Memory B cell (primary cell): ENCODE measurements around the gene ABCC3.

ENCODE experiments used
- ATAC-seq: fragments of 150-1000 bp; cut with Tn5 transposase; 2 replicates; pipeline ENCODE4 v1.10.0; 2021; ENCODE audit warnings: low read depth, mild to moderate bottlenecking, moderate library complexity
- DNase-seq, 2 donors: peaks; one replicate each; pipeline ENCODE4 v3.0.0; 2022; ENCODE audit warnings: low spot score in 2 of 2
- H3K27ac Mint-ChIP-seq: one replicate; pipeline ENCODE4 v1.8.0; 2022; ENCODE audit warnings: mild to moderate bottlenecking, moderate library complexity, mixed read lengths
- H3K27me3 Mint-ChIP-seq: one replicate; pipeline ENCODE4 v1.8.0; 2022; ENCODE audit warnings: mixed read lengths
- H3K36me3 Mint-ChIP-seq: one replicate; pipeline ENCODE4 v1.8.0; 2022; ENCODE audit warnings: mild to moderate bottlenecking, mixed read lengths
- H3K4me1 Mint-ChIP-seq: one replicate; pipeline ENCODE4 v1.8.0; 2022; ENCODE audit warnings: mixed read lengths
- H3K4me3 Mint-ChIP-seq: one replicate; pipeline ENCODE4 v1.8.0; 2022; ENCODE audit warnings: mild to moderate bottlenecking, moderate library complexity, mixed read lengths
- H3K9me3 Mint-ChIP-seq: one replicate; pipeline ENCODE4 v1.8.0; 2022; ENCODE audit warnings: mixed read lengths

The ABCC3 gene

GRCh38 chr17:50598487-50598886, 36.2 kb upstream of the ABCC3 start:
- Mint-ChIP-seq H3K27ac (no peak overlapping the region), H3K27me3 (peaks cover 24% of the 10 kb centered on the region), H3K9me3 (no peaks in the 10 kb centered on the region), H3K36me3 (no peaks in the 10 kb centered on the region), H3K4me1 (peaks cover 3% of the 10 kb centered on the region), H3K4me3 (no peak overlapping the region)
- DNase-seq, result no peak
- peak; percentile 81 for ATAC-seq

GRCh38 chr17:50599606-50600005, 35.1 kb upstream of the ABCC3 start:
- Mint-ChIP-seq H3K4me1 (peaks cover 3% of the 10 kb centered on the region), H3K27ac (no peak overlapping the region), H3K9me3 (no peaks in the 10 kb centered on the region), H3K36me3 (no peaks in the 10 kb centered on the region), H3K27me3 (peaks cover 27% of the 10 kb centered on the region), H3K4me3 (no peak overlapping the region)
- DNase-seq (no peak), ATAC-seq (no peak)

- no peaks in the 10 kb centered on the region for H3K36me3 Mint-ChIP-seq
- peaks cover 31% of the 10 kb centered on the region for H3K27me3 Mint-ChIP-seq
- DNase-seq (no peak), ATAC-seq (no peak)
- no peak overlapping the region for H3K4me3 Mint-ChIP-seq
- H3K9me3 Mint-ChIP-seq, result no peaks in the 10 kb centered on the region
- H3K27ac Mint-ChIP-seq, result no peak overlapping the region
- peaks cover 3% of the 10 kb centered on the region for H3K4me1 Mint-ChIP-seq
Observed at GRCh38 chr17:50601823-50602375, 32.8 kb upstream of the ABCC3 start.

- peaks cover 3% of the 10 kb centered on the region for H3K4me1 Mint-ChIP-seq
- peaks cover 30% of the 10 kb centered on the region for H3K27me3 Mint-ChIP-seq
- ATAC-seq, result no peak
- no peaks in the 10 kb centered on the region for H3K9me3 Mint-ChIP-seq
- DNase-seq, result no peak
- H3K36me3 Mint-ChIP-seq, result no peaks in the 10 kb centered on the region
- H3K27ac Mint-ChIP-seq, result no peak overlapping the region
- H3K4me3 Mint-ChIP-seq, result no peak overlapping the region
Observed at GRCh38 chr17:50602836-50603235, 31.8 kb upstream of the ABCC3 start.

- no peak for DNase-seq
- Mint-ChIP-seq H3K4me3 (no peak overlapping the region), H3K9me3 (no peaks in the 10 kb centered on the region), H3K36me3 (no peaks in the 10 kb centered on the region), H3K4me1 (peaks cover 3% of the 10 kb centered on the region), H3K27ac (no peak overlapping the region), H3K27me3 (peaks cover 30% of the 10 kb centered on the region)
- ATAC-seq, result peak; percentile 53
Observed at GRCh38 chr17:50603340-50603739, 31.3 kb upstream of the ABCC3 start.

- no peak for ATAC-seq
- no peak for DNase-seq
- H3K27me3 Mint-ChIP-seq, result peaks cover 32% of the 10 kb centered on the region
Observed at GRCh38 chr17:50604513-50604912, 30.2 kb upstream of the ABCC3 start.

GRCh38 chr17:50605429-50605828, 29.3 kb upstream of the ABCC3 start:
- Mint-ChIP-seq H3K27ac (no peak overlapping the region), H3K4me3 (no peak overlapping the region), H3K9me3 (no peaks in the 10 kb centered on the region), H3K4me1 (no peaks in the 10 kb centered on the region), H3K27me3 (peaks cover 31% of the 10 kb centered on the region), H3K36me3 (no peaks in the 10 kb centered on the region)
- ATAC-seq (no peak), DNase-seq (no peak)

More at GRCh38 chr17:50604513-50604912, 30.2 kb upstream of the ABCC3 start:
- Mint-ChIP-seq H3K36me3 (no peaks in the 10 kb centered on the region), H3K9me3 (no peaks in the 10 kb centered on the region), H3K4me3 (no peak overlapping the region), H3K4me1 (no peaks in the 10 kb centered on the region), H3K27ac (no peak overlapping the region)

GRCh38 chr17:50607522-50608175, 27.0 kb upstream of the ABCC3 start:
- Mint-ChIP-seq H3K4me3 (no peak overlapping the region), H3K27me3 (peaks cover 24% of the 10 kb centered on the region), H3K27ac (no peak overlapping the region), H3K9me3 (no peaks in the 10 kb centered on the region), H3K36me3 (peaks cover 2% of the 10 kb centered on the region), H3K4me1 (peaks cover 3% of the 10 kb centered on the region)
- DNase-seq, result no peak
- no peak for ATAC-seq

- peaks cover 2% of the 10 kb centered on the region for H3K36me3 Mint-ChIP-seq
- DNase-seq, result no peak
- no peak overlapping the region for H3K27ac Mint-ChIP-seq
- no peaks in the 10 kb centered on the region for H3K9me3 Mint-ChIP-seq
- H3K27me3 Mint-ChIP-seq, result peaks cover 21% of the 10 kb centered on the region
- peaks cover 3% of the 10 kb centered on the region for H3K4me1 Mint-ChIP-seq
- no peak overlapping the region for H3K4me3 Mint-ChIP-seq
- ATAC-seq, result no peak
Observed at GRCh38 chr17:50608700-50609379, 25.8 kb upstream of the ABCC3 start.

- DNase-seq (no peak), ATAC-seq (no peak)
- Mint-ChIP-seq H3K4me3 (no peak overlapping the region), H3K4me1 (peaks cover 3% of the 10 kb centered on the region), H3K9me3 (no peaks in the 10 kb centered on the region), H3K36me3 (peaks cover 2% of the 10 kb centered on the region), H3K27ac (no peak overlapping the region), H3K27me3 (peaks cover 21% of the 10 kb centered on the region)
Observed at GRCh38 chr17:50609380-50610074, 25.2 kb upstream of the ABCC3 start.

- Mint-ChIP-seq H3K27ac (no peak overlapping the region), H3K4me3 (no peak overlapping the region), H3K36me3 (peaks cover 2% of the 10 kb centered on the region), H3K4me1 (peaks cover 3% of the 10 kb centered on the region), H3K27me3 (peaks cover 16% of the 10 kb centered on the region), H3K9me3 (no peaks in the 10 kb centered on the region)
- no peak for DNase-seq
- ATAC-seq, result no peak
Observed at GRCh38 chr17:50611634-50612033, 23.0 kb upstream of the ABCC3 start.

GRCh38 chr17:50612281-50612680, 22.4 kb upstream of the ABCC3 start:
- DNase-seq, result no peak
- no peak overlapping the region for H3K27ac Mint-ChIP-seq
- H3K27me3 Mint-ChIP-seq, result peaks cover 13% of the 10 kb centered on the region
- H3K9me3 Mint-ChIP-seq, result no peaks in the 10 kb centered on the region
- no peak overlapping the region for H3K4me3 Mint-ChIP-seq
- H3K36me3 Mint-ChIP-seq, result peaks cover 2% of the 10 kb centered on the region
- no peak for ATAC-seq
- H3K4me1 Mint-ChIP-seq, result peaks cover 3% of the 10 kb centered on the region

- ATAC-seq, result no peak
Observed at GRCh38 chr17:50613007-50613992, 21.4 kb upstream of the ABCC3 start.

More at GRCh38 chr17:50613007-50613992, 21.4 kb upstream of the ABCC3 start:
- Mint-ChIP-seq H3K27ac (no peak overlapping the region), H3K4me1 (peaks cover 3% of the 10 kb centered on the region), H3K4me3 (no peak overlapping the region), H3K27me3 (peaks cover 13% of the 10 kb centered on the region), H3K36me3 (peaks cover 2% of the 10 kb centered on the region), H3K9me3 (no peaks in the 10 kb centered on the region)
- no peak for DNase-seq
